Neuron (in vitro differentiated cells): ENCODE measurements around the gene USP24.
"Not testable (repeated sequence)": the region's sequence is repeated elsewhere in the genome, so short reads cannot be mapped to it uniquely, and the experiment has no call there.

Experiments
- H2AFZ ChIP-seq: one replicate; pipeline ENCODE4 v1.6.1; 2013; ENCODE audit warnings: low read depth, mild to moderate bottlenecking, inconsistent platforms, low read length, moderate library complexity
- H3K27me3 ChIP-seq: one replicate; pipeline ENCODE4 v1.6.1; 2013; ENCODE audit warnings: low read length; ENCODE audit not compliant: insufficient read depth
- H3K36me3 ChIP-seq: one replicate; pipeline ENCODE4 v1.6.1; 2013; ENCODE audit warnings: low read length; ENCODE audit not compliant: insufficient read depth
- H3K4me1 ChIP-seq: one replicate; pipeline ENCODE4 v1.6.1; 2013; ENCODE audit warnings: low read length; ENCODE audit not compliant: insufficient read depth
- H3K4me3 ChIP-seq: 2 replicates; pipeline ENCODE4 v1.5.1; 2013; ENCODE audit warnings: mild to moderate bottlenecking, low read length, moderate library complexity
- H3K9me3 ChIP-seq: one replicate; pipeline ENCODE4 v1.6.1; 2013; ENCODE audit warnings: low read length

USP24 gene

DNA sequence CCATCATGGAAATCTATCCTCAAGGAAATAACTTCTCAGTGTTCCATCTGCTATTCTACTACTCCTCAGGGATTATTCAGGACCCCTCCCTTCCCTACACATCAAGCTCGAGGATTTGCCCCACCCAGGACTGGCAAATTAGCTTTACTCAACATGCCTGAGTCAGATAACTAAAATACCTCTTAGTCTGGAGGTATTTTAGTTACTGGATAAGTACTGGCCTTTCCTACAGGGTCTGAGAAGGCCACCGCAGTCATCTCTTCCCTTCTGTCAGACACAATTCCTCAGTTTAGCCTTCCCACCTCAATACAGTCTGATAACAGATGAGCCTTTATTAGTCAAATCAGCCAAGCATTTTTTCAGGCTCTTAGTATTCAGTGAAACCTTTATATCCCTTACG, 188.5 kb downstream of the USP24 start:
- H3K4me3 ChIP-seq, H3K36me3 ChIP-seq, H2AFZ ChIP-seq, H3K27me3 ChIP-seq, H3K9me3 ChIP-seq, H3K4me1 ChIP-seq: not testable (repeated sequence)

DNA sequence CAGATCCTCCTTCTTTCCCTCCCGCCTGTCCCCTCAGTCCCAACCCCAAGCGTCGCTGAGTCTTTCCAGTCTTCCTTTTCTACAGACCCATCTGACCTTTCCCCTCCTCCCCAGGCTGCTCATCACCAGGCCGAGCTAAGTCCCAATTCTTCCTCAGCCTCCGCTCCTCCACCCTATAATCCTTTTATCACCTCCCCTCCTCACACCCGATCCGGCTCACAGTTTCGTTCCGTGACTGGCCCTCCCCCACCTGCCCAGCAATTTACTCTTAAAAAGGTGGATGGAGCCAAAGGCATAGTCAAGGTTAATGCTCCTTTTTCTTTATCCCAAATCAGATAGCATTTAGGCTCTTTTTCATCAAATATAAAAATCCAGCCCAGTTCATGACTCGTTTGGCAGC, 191.0 kb downstream of the USP24 start:
- not testable (repeated sequence) for H2AFZ ChIP-seq, H3K9me3 ChIP-seq, H3K27me3 ChIP-seq, H3K4me1 ChIP-seq, H3K36me3 ChIP-seq, H3K4me3 ChIP-seq

DNA sequence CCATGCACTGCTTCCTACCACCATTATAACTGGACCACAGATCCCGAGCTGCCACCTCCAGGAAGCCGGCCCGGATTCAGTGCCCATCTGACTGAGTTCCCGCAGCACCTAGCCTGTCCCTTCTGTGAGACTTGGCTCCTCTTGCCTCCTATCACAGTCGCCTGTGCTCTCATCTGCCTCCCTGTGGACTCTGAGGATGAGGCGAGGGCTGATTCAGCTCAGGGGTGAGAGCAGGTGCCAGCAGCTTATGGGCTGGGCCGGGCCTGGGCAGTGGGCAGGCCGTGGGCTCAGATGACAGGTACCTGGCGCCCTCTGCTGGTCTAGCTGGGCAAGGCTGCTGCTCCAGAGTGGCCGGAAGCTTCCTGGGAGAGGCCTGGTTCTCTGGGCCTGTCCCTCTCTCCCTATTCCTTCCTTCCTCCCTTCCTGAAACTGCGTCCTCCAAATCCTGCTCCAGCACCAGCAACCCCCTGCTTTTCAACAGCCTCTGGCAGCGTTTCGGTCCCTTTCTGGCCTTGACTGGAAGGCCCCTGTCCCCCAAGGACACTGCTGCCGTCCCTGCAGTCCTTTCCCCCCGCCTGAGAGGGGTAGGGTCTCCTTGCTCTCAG, 193.1 kb downstream of the USP24 start:
- Histone ChIP-seq H3K9me3 (no peaks in the 10 kb centered on the region), H3K27me3 (peaks cover 4% of the 10 kb centered on the region), H3K36me3 (no peaks in the 10 kb centered on the region), H3K4me1 (no peaks in the 10 kb centered on the region), H2AFZ (peak overlapping the region; percentile 18), H3K4me3 (no peak overlapping the region)

DNA sequence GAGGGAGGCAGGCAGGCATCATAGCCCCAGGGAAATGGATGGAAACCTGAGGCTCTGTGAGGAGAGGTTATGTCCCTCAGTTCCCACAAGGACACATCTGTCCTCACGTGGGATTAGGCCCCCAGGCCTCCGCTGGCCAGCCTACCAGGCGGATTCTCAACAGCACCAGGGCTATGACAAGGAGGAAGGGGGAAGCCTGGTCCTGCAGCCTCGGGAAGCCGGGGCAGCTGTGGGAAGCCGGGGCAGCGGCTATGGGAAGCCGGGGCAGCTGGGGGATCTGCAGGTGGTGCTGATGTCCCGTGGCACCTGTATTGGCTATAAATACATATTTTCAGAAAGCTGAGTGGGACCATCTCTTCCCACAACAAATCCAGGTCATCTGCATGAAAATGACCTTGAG, 196.8 kb downstream of the USP24 start:
- Histone ChIP-seq H3K27me3 (peaks cover 11% of the 10 kb centered on the region), H2AFZ (no peak overlapping the region), H3K9me3 (no peaks in the 10 kb centered on the region), H3K4me3 (no peak overlapping the region), H3K36me3 (no peaks in the 10 kb centered on the region), H3K4me1 (no peaks in the 10 kb centered on the region)
